Measurements from ENCODE around the gene ANKRD39. TPM values are rescaled to one million over a fixed set of nuclear protein-coding genes. Genes with fewer than 3 reads are reported as not detected.

Gene ANKRD39
- total RNA-seq, 2 donors from 2014 or later: 12.1 to 12.4 TPM

DNA sequence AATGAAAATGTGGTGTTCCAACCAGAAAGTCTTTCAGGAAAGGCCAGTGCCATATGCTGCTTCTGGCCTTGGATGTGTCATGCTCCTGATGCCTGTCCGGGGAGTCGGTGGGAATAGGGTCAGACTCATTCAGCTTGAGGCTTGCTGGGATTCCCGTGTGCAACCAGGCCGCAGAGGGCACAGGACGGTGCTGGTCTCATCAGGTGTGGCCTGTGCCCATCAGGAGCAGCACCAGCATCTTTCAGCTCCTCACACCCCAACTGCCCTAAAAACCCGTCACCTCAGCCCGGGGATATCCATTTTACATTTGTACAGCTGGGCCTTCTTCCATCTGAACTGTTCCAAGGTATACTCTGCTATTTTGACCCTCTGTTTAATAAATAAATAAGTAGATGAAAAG is 55.1 kb downstream of the ANKRD39 start:
- no peak for DNase-seq (ENCODE audit: low spot score)
- intact Hi-C loops (cut with DNase I): no loop called here

GRCh38 chr2:96801786-96802595 is 55.8 kb downstream of the ANKRD39 start:
- no peak for DNase-seq (ENCODE audit: low spot score)
- intact Hi-C loops (cut with DNase I): no loop called here

- intact Hi-C loops (cut with DNase I): no loop called here
- peak; percentile 89 for DNase-seq (ENCODE audit: low spot score)
Observed at GRCh38 chr2:96801005-96801785, 56.6 kb downstream of the ANKRD39 start.

DNA sequence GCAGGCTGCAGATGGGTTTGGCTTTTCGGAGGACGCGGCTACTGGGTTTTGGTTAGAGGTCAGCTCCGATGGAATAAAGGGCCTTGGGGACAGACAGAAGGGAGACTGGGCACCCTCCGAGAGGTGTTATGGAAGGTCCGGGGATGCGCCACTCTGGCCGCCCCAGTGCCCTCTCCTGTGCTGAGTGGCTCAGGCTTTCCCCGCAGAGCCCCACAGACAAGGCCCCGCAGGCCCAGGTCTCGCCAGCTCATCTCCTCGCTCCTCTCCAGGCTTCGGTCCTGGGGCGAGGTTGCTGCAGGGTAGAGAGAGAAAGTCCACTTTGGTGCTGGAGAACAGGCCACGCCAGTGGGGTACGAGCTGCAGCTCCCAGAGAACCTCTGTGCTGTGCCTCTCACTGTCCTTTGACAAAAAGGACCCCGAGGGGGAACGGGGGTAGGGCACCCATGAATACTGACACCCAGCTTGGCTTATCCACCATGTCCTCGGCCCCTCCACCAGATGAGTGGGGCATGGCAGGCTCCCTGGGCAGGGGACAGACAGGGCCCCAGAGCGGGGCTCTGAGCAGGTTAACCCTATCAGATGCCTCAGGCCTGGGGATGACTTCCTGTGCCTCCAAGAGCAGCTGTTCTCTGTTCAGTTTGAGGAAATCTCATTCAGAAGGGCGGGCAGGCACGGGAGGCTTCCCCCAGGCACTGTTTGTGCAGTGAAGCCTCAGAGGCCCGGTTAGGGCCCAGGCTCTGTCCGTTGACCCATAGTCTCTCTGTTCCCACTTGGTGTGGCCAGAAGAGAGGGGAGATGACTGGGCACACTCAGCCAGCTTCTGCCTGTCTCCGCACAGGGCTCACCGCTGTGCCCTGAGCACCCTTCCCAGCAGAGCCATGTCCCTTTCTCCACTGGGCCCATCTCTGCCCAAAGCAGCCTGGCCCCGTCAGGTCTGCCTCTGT is 57.5 kb downstream of the ANKRD39 start:
- intact Hi-C loops (cut with DNase I): no loop called here
- no peak for DNase-seq (ENCODE audit: low spot score)

DNA sequence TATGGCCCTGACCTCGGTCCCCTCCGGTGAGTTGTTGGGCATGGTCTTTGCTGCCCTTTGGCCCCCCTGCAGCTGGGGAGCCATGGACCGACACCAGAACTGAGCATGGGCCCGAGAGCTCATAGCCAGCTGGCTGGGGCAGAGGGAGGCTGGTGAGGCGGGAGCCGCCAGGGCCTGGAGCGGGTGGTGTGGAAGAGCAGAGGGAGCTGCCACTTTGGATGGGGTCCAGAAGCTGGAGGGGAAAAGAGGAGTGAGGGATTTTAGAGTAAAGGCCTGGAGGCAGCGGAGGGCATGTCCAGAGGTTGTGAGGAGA is 58.2 kb downstream of the ANKRD39 start:
- intact Hi-C loops (cut with DNase I): no loop called here
- DNase-seq (ENCODE audit: low spot score): no peak

GRCh38 chr2:96798733-96799622 is 58.8 kb downstream of the ANKRD39 start:
- no peak for DNase-seq (ENCODE audit: low spot score)
- intact Hi-C loops (cut with DNase I): no loop called here

Small RNAs within 50 kb of the gene (microRNA-seq; reads per million reads assigned to microRNA genes)
- gene MIR3127 (ENCODE audit: borderline microRNAs expressed in 2 of 2): 0.26 to 0.65 reads per million in 2 donors

Other genes starting within 250 kb of the ANKRD39 start
- 10 to 100 TPM; 34.0 to 36.1 TPM for gene KANSL3, start 219.7 kb downstream of the ANKRD39 start, total RNA-seq
- gene FER1L5, start 215.3 kb downstream of the ANKRD39 start, total RNA-seq: under 1 TPM in 1 of 2 donors, not detected in 1; 0.05 TPM
- 10 to 100 TPM in 1 of 2 donors, 1 to 10 TPM in 1; 9.0 to 14.5 TPM for gene LMAN2L, start 118.0 kb downstream of the ANKRD39 start, total RNA-seq
- gene CNNM4, start 97.1 kb downstream of the ANKRD39 start, total RNA-seq: 1 to 10 TPM; 3.4 to 4.0 TPM
- gene CNNM3, start 41.7 kb downstream of the ANKRD39 start, total RNA-seq: 1 to 10 TPM; 6.2 to 8.0 TPM
- gene ANKRD23, start 14.0 kb downstream of the ANKRD39 start, total RNA-seq: 1 to 10 TPM; 2.9 to 4.3 TPM
- gene SEMA4C, start 12.1 kb upstream of the ANKRD39 start, total RNA-seq: 10 to 100 TPM; 35.0 to 41.6 TPM
- 1 to 10 TPM in 1 of 2 donors, under 1 TPM in 1; 0.38 to 1.2 TPM for gene FAM178B, start 128.6 kb upstream of the ANKRD39 start, total RNA-seq
- gene FAHD2B, start 236.9 kb upstream of the ANKRD39 start, total RNA-seq: 10 to 100 TPM in 1 of 2 donors, 1 to 10 TPM in 1; 8.6 to 11.2 TPM

Measured in posterior vena cava (tissue), 2 donors.